SK-N-SH (cell line): Measurements from ENCODE around the gene GPR63. TPM values are rescaled to one million over a fixed set of nuclear protein-coding genes. Genes with fewer than 3 reads are reported as not detected.

Source experiments
- CTCF ChIA-PET: fragments of 300-600, 350-600 bp; formaldehyde crosslinking; extraction: SDS; loops from one replicate; lab custom pipeline; 2021; lab: Yijun Ruan, JAX
- POLR2A ChIA-PET: fragments of 350-600 bp; sonication (Branson Sonifier 250); formaldehyde crosslinking; extraction: SDS; loops from one replicate; lab custom pipeline; 2020; ENCODE audit warnings: antibody characterized with exemption, inconsistent platforms; lab: Yijun Ruan, JAX
- DNase-seq: peaks from one replicate; pipeline ENCODE4 v3.0.0; 2012
- H2AFZ ChIP-seq: fragments of 200-600 bp; sonication (generic); 2 replicates; pipeline ENCODE4 v1.8.1; 2016; ENCODE audit warnings: antibody characterized with exemption, mild to moderate bottlenecking, low read depth
- H3F3A ChIP-seq: fragments of 200-600 bp; sonication (generic); replicated peaks from 2 replicates; pipeline ENCODE3; 2016; ENCODE audit warnings: antibody characterized with exemption, mild to moderate bottlenecking; ENCODE audit not compliant: insufficient read depth
- H3K27ac ChIP-seq, 2 experiments: fragments of 200-500 bp in 1 of 2; fragments of 200-600 bp in 1 of 2; sonication (Bioruptor generic) in 1 of 2; sonication (generic), shearing (Covaris generic) in 1 of 2; 2 replicates each; pipeline versions ENCODE4 v1.5.1 to v1.6.1; 2014 to 2016; ENCODE audit warnings: low read depth in 2 of 2, inconsistent platforms in 1 of 2, low read length in 1 of 2, mild to moderate bottlenecking in 1 of 2, mixed read lengths in 1 of 2
- H3K27me3 ChIP-seq: fragments of 200-600 bp; sonication (generic), shearing (Covaris generic); 2 replicates; pipeline ENCODE4 v1.6.1; 2016; ENCODE audit warnings: mixed run types; ENCODE audit not compliant: insufficient read depth
- H3K36me3 ChIP-seq, 2 experiments: fragments of 200-500 bp in 1 of 2; fragments of 200-600 bp in 1 of 2; sonication (Bioruptor generic) in 1 of 2; sonication (generic) in 1 of 2; replicated peaks in 1 of 2; 2 replicates each; pipeline versions ENCODE3 to v1.5.1; 2014 to 2016; ENCODE audit warnings: low read length in 1 of 2, mild to moderate bottlenecking in 1 of 2; ENCODE audit not compliant: insufficient read depth in 2 of 2, control insufficient read depth in 1 of 2
- H3K4me1 ChIP-seq, 2 experiments: fragments of 200-500 bp in 1 of 2; fragments of 200-600 bp in 1 of 2; sonication (Bioruptor generic) in 1 of 2; sonication (generic), shearing (Covaris generic) in 1 of 2; 2 replicates each; pipeline versions ENCODE4 v1.5.1 to v1.6.1; 2014 to 2016; ENCODE audit warnings: low read depth in 1 of 2, low read length in 1 of 2, mixed run types in 1 of 2; ENCODE audit not compliant: insufficient read depth in 2 of 2, control insufficient read depth in 1 of 2
- H3K4me2 ChIP-seq: fragments of 200-600 bp; sonication (generic), shearing (Covaris generic); 2 replicates; pipeline ENCODE4 v1.6.1; 2017; ENCODE audit warnings: mixed run types
- H3K4me3 ChIP-seq, 2 experiments: fragments of 200-500 bp in 1 of 2; fragments of 200-600 bp in 1 of 2; sonication (Bioruptor generic) in 1 of 2; sonication (generic), shearing (Covaris generic) in 1 of 2; 2 replicates each; pipeline versions ENCODE4 v1.5.1 to v1.8.1; 2014 to 2016; ENCODE audit warnings: low read depth in 2 of 2, inconsistent platforms in 1 of 2, low read length in 1 of 2, mild to moderate bottlenecking in 1 of 2, mixed read lengths in 1 of 2, moderate library complexity in 1 of 2
- H3K79me2 ChIP-seq: fragments of 200-600 bp; sonication (generic); 2 replicates; pipeline ENCODE4 v1.8.1; 2017; ENCODE audit warnings: mild to moderate bottlenecking; ENCODE audit not compliant: insufficient read depth
- H3K9ac ChIP-seq: fragments of 200-600 bp; sonication (generic); 2 replicates; pipeline ENCODE4 v1.6.1; 2017; ENCODE audit warnings: mixed run types
- H3K9me2 ChIP-seq: fragments of 200-600 bp; sonication (generic); 2 replicates; pipeline ENCODE4 v1.6.1; 2017; ENCODE audit warnings: mixed run types
- H3K9me3 ChIP-seq: fragments of 200-600 bp; sonication (generic); 2 replicates; pipeline ENCODE4 v1.6.1; 2017; ENCODE audit warnings: mixed run types, mild to moderate bottlenecking, moderate library complexity
- H4K20me1 ChIP-seq: fragments of 200-600 bp; sonication (generic); 2 replicates; pipeline ENCODE4 v1.6.1; 2017; ENCODE audit warnings: mild to moderate bottlenecking, mixed run types; ENCODE audit not compliant: insufficient read depth
- ELF1 ChIP-seq: IDR thresholded peaks from 2 replicates; pipeline ENCODE4 v1.4.0; 2012
- EP300 ChIP-seq, 2 experiments: IDR thresholded peaks; 2 replicates each; pipeline versions ENCODE4 v1.4.0 to v1.6.1; 2012; ENCODE audit warnings: borderline replicate concordance in 1 of 2, low read depth in 1 of 2, low read length in 1 of 2
- EZH2phosphoT487 ChIP-seq: fragments of 200-600 bp; sonication (generic); IDR thresholded peaks from 2 replicates; pipeline ENCODE4 v1.6.1; 2017; ENCODE audit warnings: low read depth, mixed run types, mild to moderate bottlenecking, antibody characterized with exemption, moderate library complexity, borderline replicate concordance
- FOSL2 ChIP-seq: IDR thresholded peaks from 2 replicates; pipeline ENCODE4 v1.4.0; 2012; ENCODE audit warnings: low read depth, mild to moderate bottlenecking, moderate library complexity, borderline replicate concordance
- FOXJ3 ChIP-seq: sonication (generic); formaldehyde crosslinking; IDR thresholded peaks from 2 replicates; pipeline ENCODE4 v1.5.1; 2020; ENCODE audit warnings: mild to moderate bottlenecking, missing genetic modification reagents
- FOXM1 ChIP-seq: IDR thresholded peaks from 2 replicates; pipeline ENCODE4 v1.4.0; 2012; ENCODE audit warnings: low read depth, mild to moderate bottlenecking
- JUND ChIP-seq: IDR thresholded peaks from 2 replicates; pipeline ENCODE4 v1.4.0; 2012
- MEF2A ChIP-seq: IDR thresholded peaks from 2 replicates; pipeline ENCODE4 v1.4.0; 2012; ENCODE audit warnings: low read depth, borderline replicate concordance
- MXI1 ChIP-seq: IDR thresholded peaks from 2 replicates; pipeline ENCODE4 v1.6.1; 2012; ENCODE audit warnings: mild to moderate bottlenecking, low read depth, low read length, improper control_type of control experiment
- RXRA ChIP-seq: IDR thresholded peaks from 2 replicates; pipeline ENCODE4 v1.4.0; 2012; ENCODE audit warnings: low read depth, mild to moderate bottlenecking, borderline replicate concordance
- SIN3A ChIP-seq: IDR thresholded peaks from 2 replicates; pipeline ENCODE4 v1.6.1; 2012; ENCODE audit warnings: low read depth, mild to moderate bottlenecking, low read length, moderate library complexity, borderline replicate concordance
- SMC3 ChIP-seq: IDR thresholded peaks from 2 replicates; pipeline ENCODE4 v1.6.1; 2012; ENCODE audit warnings: low read depth, low read length, improper control_type of control experiment
- USF1 ChIP-seq: IDR thresholded peaks from 2 replicates; pipeline ENCODE4 v1.4.0; 2012; ENCODE audit warnings: low read depth, borderline replicate concordance
- YY1 ChIP-seq: IDR thresholded peaks from 2 replicates; pipeline ENCODE4 v1.4.0; 2012; ENCODE audit warnings: low read depth, mild to moderate bottlenecking
- WGBS: methylation state at CpG from one replicate; pipeline ENCODE4 v1.1.6; 2017; ENCODE audit warnings: low lambda C conversion rate; 5-methylcytosine and 5-hydroxymethylcytosine counted together
- polyA plus RNA-seq, 3 experiments: library from polyadenylated mRNA; depleted of rRNA; stranded (reverse); fragments of >200 nt; gene quantifications; 2 replicates each; pipeline ENCODE4 v1.2.3, GENCODE V29; 2012
- TF ChIP-seq, protein P1 (sequence below): fragments of 150-350 bp; IDR thresholded peaks from 2 replicates; pipeline ENCODE4 v1.6.1; 2017; ENCODE audit warnings: antibody characterized with exemption, low read length, low read depth, borderline replicate concordance
- TF ChIP-seq, protein P2 (sequence below): IDR thresholded peaks from 2 replicates; pipeline ENCODE4 v1.4.0; 2012; ENCODE audit warnings: low read depth
- TF ChIP-seq, protein P3 (sequence below): IDR thresholded peaks from 2 replicates; pipeline ENCODE4; 2012
- TF ChIP-seq, protein P4 (sequence below): fragments of 150-350 bp; IDR thresholded peaks from 2 replicates; pipeline ENCODE4 v1.6.1; 2016; ENCODE audit warnings: mild to moderate bottlenecking, low read depth, low read length
- TF ChIP-seq, protein P5 (sequence below): fragments of 200-600 bp; sonication (generic); IDR thresholded peaks from 2 replicates; pipeline ENCODE4 v1.6.1; 2017; ENCODE audit warnings: antibody characterized with exemption, mild to moderate bottlenecking, moderate library complexity

GPR63 gene
- polyA plus RNA-seq, 1 of the 3 experiments (the other 2 are of a cell fraction) = 0.53 TPM

DNA sequence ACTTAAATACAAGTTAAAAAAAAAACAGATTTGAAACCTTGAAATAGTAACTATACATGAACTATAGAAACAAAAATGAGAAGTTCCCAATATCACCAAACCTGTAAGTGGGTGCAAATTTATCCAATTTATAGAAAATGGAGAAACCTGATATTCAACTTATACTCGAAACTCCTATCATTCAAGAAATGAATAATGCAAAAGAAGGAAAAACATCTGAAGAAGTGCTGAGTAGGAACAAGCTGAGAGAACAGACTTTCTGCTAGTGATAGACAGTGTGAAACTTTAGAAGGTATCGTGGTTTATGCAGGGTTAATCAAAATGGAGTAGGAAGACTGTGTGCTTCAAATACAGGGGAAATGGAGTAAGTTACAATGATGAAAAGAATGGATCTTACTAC, 4.5 kb downstream of the GPR63 start:
- 97% methylated on average over 2 of the region's 2 CpGs for WGBS
- Histone ChIP-seq H3K79me2 (no peaks in the 10 kb centered on the region; the same call in 1 of the 2 replicates), H3K4me3 (no peak overlapping the region), H3K9ac (no peak overlapping the region), H3K4me1 (peaks cover 0 to 7% of the 10 kb centered on the region in 2 experiments; a peak in 2 of 4 replicates), H3K9me3 (no peaks in the 10 kb centered on the region), H4K20me1 (no peaks in the 10 kb centered on the region), H3K4me2 (no peak overlapping the region)
- no peak for DNase-seq
- TF ChIP-seq FOXJ3 (no peak), USF1 (no peak), EZH2phosphoT487 (no peak), JUND (no peak), EP300 (IDR thresholded peaks at IDR 0.05; ENCODE audit: borderline replicate concordance in 1 of 2, low read depth in 1 of 2, low read length in 1 of 2) (no peak), SIN3A (no peak), FOSL2 (no peak), RXRA (no peak), FOXM1 (no peak), SMC3 (no peak), MXI1 (no peak), ELF1 (no peak), MEF2A (no peak), YY1 (no peak)
- TF ChIP-seq, protein P1, sequence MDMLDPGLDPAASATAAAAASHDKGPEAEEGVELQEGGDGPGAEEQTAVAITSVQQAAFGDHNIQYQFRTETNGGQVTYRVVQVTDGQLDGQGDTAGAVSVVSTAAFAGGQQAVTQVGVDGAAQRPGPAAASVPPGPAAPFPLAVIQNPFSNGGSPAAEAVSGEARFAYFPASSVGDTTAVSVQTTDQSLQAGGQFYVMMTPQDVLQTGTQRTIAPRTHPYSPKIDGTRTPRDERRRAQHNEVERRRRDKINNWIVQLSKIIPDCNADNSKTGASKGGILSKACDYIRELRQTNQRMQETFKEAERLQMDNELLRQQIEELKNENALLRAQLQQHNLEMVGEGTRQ = no peak
- TF ChIP-seq, protein P2, sequence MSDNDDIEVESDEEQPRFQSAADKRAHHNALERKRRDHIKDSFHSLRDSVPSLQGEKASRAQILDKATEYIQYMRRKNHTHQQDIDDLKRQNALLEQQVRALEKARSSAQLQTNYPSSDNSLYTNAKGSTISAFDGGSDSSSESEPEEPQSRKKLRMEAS = no peak
- TF ChIP-seq, protein P3, sequence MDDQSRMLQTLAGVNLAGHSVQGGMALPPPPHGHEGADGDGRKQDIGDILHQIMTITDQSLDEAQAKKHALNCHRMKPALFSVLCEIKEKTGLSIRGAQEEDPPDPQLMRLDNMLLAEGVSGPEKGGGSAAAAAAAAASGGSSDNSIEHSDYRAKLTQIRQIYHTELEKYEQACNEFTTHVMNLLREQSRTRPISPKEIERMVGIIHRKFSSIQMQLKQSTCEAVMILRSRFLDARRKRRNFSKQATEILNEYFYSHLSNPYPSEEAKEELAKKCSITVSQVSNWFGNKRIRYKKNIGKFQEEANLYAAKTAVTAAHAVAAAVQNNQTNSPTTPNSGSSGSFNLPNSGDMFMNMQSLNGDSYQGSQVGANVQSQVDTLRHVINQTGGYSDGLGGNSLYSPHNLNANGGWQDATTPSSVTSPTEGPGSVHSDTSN = no peak
- TF ChIP-seq, protein P4, sequence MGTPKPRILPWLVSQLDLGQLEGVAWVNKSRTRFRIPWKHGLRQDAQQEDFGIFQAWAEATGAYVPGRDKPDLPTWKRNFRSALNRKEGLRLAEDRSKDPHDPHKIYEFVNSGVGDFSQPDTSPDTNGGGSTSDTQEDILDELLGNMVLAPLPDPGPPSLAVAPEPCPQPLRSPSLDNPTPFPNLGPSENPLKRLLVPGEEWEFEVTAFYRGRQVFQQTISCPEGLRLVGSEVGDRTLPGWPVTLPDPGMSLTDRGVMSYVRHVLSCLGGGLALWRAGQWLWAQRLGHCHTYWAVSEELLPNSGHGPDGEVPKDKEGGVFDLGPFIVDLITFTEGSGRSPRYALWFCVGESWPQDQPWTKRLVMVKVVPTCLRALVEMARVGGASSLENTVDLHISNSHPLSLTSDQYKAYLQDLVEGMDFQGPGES = no peak
- TF ChIP-seq, protein P5, sequence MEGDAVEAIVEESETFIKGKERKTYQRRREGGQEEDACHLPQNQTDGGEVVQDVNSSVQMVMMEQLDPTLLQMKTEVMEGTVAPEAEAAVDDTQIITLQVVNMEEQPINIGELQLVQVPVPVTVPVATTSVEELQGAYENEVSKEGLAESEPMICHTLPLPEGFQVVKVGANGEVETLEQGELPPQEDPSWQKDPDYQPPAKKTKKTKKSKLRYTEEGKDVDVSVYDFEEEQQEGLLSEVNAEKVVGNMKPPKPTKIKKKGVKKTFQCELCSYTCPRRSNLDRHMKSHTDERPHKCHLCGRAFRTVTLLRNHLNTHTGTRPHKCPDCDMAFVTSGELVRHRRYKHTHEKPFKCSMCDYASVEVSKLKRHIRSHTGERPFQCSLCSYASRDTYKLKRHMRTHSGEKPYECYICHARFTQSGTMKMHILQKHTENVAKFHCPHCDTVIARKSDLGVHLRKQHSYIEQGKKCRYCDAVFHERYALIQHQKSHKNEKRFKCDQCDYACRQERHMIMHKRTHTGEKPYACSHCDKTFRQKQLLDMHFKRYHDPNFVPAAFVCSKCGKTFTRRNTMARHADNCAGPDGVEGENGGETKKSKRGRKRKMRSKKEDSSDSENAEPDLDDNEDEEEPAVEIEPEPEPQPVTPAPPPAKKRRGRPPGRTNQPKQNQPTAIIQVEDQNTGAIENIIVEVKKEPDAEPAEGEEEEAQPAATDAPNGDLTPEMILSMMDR = no peak
- TF ChIP-seq, all 33 proteins: peak for 0
- CTCF ChIA-PET = interaction anchor here (0.7 to 0.9 kb wide), 2 partner anchors 22 to 206 kb away, joined by 3 to 4 read pairs; no protein-coding TSS in a partner anchor
- Histone ChIP-seq H3K36me3 (no peaks in the 10 kb centered on the region), H3F3A (no peaks in the 10 kb centered on the region), H3K27ac (no peak overlapping the region), H2AFZ (no peak overlapping the region), H3K27me3 (no peaks in the 10 kb centered on the region), H3K9me2 (no peaks in the 10 kb centered on the region)
- POLR2A ChIA-PET = no interaction called here
